H1 (cell line): ENCODE results near the gene SNTG2. TPM values are rescaled to one million over a fixed set of nuclear protein-coding genes. Genes with fewer than 3 reads are reported as not detected.

Experiments used
- GTF2F1 ChIP-seq: IDR thresholded peaks from 2 replicates; pipeline ENCODE4 v1.6.1; 2012; ENCODE audit warnings: low read depth, low read length, improper control_type of control experiment, borderline replicate concordance
- TBP ChIP-seq: IDR thresholded peaks from 2 replicates; pipeline ENCODE4 v1.6.1; 2011; ENCODE audit warnings: low read depth, low read length, improper control_type of control experiment
- ZNF274 ChIP-seq: IDR thresholded peaks from 2 replicates; pipeline ENCODE4 v1.7.0; 2012; ENCODE audit warnings: low read length, borderline replicate concordance; ENCODE audit errors: extremely low read depth
- polyA plus RNA-seq, 7 experiments: library from polyadenylated mRNA; depleted of rRNA in 3 of 7; stranded (reverse) in 5 of 7; unstranded in 2 of 7; fragments of >200 nt in 5 of 7; fragments of 200-250 nt in 2 of 7; gene quantifications; 1 replicate in 5 of 7; 2 replicates in 1 of 7; 4 replicates in 1 of 7; pipeline versions ENCODE4 v1.2.1 to v1.2.3, GENCODE V29; 2011 to 2013; ENCODE audit warnings: missing spikeins in 2 of 7, mixed read lengths in 2 of 7
- total RNA-seq: library from RNA; stranded (reverse); fragmentation: NEBNext Ultra II Directional; extraction: Animal tissue kit (Norgen Biotek cat#: 25700); gene quantifications from 2 replicates; pipeline ENCODE4 v1.2.1, GENCODE V29; 2021
- TF ChIP-seq, protein P1 (sequence below): IDR thresholded peaks from 2 replicates; pipeline ENCODE4 v1.6.1; 2012; ENCODE audit warnings: inconsistent platforms

SNTG2 gene
- total and polyA plus RNA-seq, 2 of the 8 experiments (the other 6 are each of a cell fraction or from before 2014, with no cell fraction given), result 6.6 to 18.1 TPM

DNA sequence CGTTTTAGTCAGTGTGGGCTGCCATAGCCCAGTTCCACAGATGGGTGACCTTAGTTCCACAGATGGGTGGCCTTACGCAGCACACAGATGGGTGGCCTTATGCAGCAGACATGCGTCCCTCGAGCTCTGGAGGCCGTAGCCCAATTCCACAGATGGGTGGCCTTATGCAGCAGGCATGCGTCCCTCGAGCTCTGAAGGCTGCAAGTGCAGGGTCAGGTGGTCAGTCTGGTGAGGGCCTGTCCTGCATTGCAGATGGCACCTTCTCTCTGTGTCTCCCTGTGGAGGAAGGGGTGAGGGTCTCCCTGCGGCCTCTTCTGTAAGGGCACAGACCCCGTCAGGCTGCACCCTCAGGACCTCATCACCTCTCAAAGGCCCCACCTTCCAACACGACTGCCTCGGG, 273.1 kb downstream of the SNTG2 start (continued):
- TF ChIP-seq TBP, result no peak
- TF ChIP-seq, protein P1, sequence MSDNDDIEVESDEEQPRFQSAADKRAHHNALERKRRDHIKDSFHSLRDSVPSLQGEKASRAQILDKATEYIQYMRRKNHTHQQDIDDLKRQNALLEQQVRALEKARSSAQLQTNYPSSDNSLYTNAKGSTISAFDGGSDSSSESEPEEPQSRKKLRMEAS, result no peak
- TF ChIP-seq GTF2F1, result no peak
- TF ChIP-seq ZNF274, result no peak
